Left forelimb (tissue), 1 donor: Measurements from ENCODE around the gene GNE.
"Not testable (repeated sequence)": the region's sequence is repeated elsewhere in the genome, so short reads cannot be mapped to it uniquely, and the experiment has no call there.

Experiments
- DNase-seq: peaks from one replicate; pipeline ENCODE4 v3.0.0-alpha.2; 2018; ENCODE audit warnings: low spot score

Gene GNE

DNA sequence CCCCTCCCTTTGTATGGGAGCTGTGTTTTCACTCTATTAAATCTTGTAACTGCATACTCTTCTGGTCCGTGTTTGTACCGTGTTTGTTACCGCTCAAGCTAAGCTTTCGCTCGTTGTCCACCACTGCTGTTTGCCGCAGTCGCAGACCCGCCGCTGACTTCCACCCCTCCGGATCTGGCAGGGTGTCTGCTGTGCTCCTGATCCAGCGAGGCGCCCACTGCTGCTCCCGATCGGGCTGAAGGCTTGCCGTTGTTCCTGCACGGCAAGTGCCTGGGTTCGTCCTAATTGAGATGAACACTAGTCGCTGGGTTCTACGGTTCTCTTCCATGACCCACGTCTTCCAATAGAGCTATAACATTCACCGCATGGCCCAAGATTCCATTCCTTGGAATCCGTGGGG lies 6.6 kb upstream of the GNE start:
- no peak for DNase-seq

DNA sequence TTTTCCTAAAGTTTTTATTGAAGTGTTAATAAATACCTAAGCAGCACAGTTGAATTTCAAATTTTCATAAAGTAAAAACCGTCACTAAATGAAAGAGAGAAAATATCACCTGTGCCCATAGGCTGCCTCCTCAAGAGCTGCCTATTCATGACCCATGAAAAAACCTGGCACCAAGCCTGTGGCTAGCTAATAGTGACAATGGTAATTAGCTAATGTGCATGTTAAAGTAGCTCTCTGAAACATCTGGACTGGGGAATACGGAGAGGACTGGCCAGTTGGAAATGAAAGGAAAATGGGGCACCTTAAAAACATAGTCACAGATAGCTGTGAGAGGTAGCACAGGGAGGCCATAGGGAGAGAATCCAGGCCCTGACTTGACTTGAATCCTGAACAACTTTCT lies 5.4 kb upstream of the GNE start:
- DNase-seq: no peak

DNA sequence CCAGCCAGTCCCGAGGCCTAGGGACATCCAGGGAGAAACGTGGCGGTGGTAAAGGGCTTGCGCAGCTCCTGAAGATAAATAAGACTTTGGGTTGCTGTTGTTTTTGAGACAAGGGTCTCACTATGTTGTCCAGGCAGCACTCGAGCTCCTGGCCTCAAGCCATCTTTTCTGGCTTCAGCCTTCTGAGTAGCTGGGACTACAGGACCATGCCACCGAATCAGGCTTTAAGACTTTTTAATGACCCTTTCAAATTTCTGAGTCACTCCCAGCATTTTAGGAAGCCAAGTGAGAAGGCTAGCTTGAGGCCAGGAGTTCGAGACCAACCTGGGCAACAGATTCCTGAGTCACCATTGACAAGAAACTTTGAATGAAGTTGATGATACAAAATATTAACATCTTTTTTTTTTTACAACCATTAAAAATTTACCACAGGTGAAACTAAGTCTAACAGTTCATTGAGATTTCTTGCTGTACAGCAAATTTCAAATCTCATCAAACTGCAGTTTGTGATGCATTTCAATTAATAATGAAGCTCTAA lies 817 bp upstream of the GNE start:
- no peak for DNase-seq

DNA sequence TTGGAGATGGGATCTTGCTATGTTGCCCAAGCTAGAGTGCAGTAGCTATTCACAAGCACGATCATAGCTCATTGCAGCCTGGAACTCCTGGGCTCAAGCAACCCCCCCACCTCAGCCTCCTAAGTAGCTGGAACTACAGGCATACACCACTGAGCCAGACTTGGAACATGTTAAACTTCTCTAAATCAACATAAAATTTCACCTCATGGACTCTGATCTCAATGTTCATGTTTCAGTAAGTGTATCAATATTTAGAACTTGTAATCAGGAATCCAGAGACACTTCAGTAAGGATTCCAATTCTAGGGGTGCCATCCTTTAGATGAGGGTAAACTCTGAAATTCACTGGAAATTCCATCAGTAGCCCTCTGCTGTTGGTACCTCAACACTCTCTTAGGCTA lies 6.8 kb downstream of the GNE start:
- no peak for DNase-seq

DNA sequence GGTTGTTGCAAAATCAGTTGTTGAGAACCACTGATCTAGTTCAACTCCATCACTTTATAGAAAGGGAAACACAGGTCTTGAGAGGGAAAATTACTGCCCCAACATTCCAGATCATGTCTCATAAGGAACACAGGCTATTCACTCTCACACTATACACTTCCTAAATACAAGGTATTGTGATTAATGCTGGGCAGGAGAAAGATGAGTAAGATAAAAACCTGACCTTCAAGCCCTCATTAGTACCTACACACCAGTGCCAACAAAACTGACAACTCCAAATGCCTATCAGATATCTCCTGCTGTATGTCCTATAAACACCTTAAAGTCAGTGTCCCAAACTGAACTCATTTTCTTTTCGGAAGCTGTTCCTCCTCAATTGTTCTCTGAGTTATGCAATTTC lies 8.2 kb downstream of the GNE start:
- DNase-seq: no peak

DNA sequence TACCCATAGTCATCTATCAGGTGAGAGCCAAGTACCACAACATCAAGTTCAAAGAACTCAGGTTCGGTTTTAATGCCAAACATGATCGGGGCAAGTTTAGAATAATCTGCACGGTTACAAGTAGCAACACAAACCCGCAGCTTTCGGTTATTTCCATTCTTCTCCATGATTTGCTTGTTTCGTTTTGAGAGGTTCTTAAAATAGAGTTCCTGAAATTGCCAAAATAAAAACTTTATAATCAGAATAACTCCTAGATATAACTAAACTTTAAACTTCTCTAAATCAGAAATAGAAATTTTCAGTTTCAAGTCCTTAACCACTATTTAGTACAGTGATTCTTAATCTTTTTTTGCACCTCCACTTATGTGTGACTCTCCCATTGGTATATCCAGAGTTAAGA lies 9.1 kb downstream of the GNE start:
- DNase-seq: no peak

DNA sequence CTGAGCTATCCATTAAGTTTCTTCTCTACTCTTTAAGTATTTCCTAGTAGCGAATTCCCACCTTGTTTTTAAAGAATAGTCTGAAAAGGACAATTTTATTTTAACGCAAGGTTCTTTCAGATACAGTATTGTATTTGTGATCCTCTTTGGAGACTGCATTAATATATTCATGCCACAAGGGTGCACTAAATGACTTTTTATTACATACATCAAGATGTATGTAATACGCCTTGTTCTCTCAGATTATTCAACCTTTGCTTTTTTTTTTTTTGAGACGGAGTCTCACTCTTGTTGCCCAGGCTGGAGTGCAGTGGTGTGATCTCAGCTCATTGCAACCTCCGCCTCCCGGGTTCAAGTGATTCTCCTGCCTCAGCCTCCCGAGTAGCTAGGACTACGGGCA lies 10.2 kb downstream of the GNE start:
- DNase-seq: not testable (repeated sequence)

DNA sequence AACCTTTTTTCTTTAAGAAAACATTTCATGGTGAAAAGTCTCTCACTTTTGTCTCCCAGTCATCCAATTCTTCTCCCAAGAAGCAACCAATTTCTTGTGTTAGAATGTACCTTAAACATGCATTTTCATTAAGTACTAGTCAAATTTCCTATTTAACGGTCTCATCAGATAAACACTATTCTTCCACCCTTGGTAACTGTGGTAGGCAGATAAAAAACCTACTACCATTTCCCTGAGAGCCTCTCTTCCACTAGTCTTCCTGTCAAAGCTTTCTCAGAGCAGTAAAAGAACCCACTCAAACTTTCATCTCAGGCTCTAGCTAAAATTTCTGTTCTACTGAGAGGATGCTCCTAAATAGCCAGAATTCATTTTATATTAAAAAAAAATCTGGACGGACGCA lies 10.9 kb downstream of the GNE start:
- no peak for DNase-seq

DNA sequence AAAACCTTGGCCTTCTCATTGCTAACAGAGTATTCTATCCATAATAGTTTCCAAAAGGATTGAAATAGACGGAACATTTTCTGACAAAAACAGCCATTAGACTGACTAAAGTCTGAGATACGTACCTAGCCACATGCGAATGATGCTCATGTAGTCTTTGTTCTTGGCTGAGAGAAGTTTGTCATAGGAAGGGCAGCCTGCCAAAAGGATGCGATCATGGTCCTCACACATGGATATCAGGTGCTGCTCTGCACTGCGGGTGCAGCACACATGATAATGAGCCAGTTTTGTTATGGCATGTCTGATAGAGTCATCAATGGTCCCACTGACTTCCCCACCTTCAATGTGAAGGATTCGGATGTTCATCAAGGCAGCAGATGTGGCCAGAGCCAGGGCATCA lies 12.3 kb downstream of the GNE start:
- DNase-seq: no peak

DNA sequence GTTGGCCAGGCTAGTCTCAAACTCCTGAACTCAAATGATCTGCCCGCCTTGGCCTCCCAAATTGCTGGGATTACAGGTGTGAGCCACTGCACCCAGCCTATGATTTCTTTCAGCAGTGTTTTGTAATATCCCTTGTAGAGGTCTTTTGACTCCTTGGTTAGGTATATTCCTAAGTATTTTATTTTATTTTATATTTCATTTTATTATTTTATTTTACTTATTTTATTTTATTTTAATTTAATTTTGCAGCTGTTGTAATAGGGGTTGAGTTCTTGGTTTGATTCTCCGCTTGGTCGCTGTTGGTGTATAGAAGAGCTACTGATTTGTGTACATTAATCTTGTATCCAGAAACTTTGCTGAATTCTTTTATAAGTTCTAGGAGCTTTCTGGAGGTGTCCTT lies 18.6 kb downstream of the GNE start:
- not testable (repeated sequence) for DNase-seq

DNA sequence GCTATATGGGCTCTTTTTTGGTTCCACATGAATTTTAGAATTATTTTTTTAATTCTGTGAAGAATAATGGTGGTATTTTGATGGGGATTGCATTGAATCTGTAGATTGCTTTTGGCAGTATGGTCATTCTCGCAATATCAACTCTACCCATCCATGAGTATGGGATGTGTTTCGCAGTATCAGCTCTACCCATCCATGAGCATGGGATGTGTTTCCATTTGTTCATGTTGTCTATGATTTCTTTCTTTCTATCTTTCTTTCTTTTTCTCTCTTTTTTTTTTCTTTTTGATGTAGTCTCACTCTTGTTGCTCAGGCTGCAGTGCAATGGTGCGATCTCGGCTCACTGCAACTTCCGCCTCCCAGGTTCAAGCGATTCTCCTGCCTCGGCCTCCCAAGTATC lies 19.0 kb downstream of the GNE start:
- DNase-seq: not testable (repeated sequence)

DNA sequence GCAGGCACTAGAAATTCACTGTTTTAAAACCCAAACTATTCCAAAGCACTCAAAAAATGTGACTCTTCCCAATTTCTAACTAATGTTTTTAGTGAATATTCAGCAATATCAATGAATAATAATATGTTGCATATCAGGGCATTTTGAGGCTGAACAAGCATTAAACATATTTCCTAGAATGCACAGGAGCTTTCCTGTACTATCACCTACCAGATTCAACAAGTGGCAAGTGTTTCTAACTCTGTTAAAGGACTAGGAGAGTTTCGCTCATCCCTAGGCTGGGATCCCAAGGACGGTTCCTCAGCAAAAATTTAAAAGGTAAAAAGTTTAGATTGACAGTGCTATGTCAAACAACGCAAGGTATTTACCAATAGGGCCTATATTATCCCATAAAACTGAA lies 21.0 kb downstream of the GNE start:
- DNase-seq: no peak

DNA sequence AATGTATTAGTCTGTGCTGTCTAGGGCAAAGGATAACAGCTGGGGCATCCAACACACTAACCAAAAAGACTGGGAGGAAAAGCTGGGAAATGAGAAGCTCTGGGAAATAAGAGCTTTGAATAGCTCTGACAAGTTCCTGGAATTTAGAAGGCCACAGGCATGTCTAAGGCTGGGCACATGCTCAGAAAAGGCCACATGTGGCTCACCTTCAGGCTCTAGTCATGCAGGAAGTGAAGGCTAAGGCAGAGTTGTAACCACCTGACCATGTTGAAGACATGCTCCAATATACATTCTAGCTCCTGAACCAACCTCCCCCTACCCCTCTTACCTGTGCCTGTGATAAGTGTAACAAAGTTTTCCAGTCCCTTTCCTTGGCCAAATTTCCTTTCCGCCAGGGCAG lies 35.8 kb downstream of the GNE start:
- DNase-seq: no peak

DNA sequence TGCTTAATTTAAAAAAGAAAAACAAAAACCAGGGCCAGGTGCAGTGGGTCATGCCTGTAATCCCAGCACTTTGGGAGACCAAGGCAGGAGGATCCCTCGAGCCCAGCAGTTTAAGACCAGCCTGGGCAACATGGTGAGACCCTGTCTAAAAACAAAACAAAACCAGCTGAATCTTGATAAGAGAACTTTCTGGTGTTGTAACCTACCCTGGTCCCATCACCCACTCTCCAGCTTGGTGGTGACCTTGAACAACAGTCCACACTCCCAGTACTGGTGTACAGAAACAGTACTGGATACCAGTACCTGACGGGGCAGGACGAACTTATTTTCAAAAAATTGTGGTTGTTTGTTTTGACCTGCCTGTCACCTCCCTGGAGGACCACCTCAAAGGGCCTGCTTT lies 36.6 kb downstream of the GNE start:
- DNase-seq: no peak

DNA sequence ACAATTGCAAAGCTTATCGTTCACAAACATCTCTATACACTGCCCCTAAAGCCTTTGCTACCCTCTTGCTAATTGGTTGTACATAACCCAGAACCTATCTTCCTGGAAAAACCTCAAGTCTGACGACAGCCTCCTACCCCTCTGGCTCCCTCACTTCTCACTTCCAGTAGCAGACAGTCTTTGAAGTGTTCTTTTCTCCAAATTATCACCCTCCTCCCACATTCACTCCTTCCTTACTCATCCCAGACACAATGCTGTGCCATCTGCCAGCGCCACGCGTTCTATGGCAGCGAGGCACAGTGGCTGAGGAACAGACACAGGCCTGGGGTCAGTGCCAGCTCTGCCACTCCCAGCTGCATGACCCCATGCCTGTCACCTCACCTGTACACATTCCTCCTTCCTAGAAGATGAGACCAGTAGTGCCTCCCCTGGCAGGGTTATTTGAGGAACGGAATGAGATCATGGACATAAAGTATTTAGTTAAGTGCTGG lies 39.8 kb downstream of the GNE start:
- no peak for DNase-seq

DNA sequence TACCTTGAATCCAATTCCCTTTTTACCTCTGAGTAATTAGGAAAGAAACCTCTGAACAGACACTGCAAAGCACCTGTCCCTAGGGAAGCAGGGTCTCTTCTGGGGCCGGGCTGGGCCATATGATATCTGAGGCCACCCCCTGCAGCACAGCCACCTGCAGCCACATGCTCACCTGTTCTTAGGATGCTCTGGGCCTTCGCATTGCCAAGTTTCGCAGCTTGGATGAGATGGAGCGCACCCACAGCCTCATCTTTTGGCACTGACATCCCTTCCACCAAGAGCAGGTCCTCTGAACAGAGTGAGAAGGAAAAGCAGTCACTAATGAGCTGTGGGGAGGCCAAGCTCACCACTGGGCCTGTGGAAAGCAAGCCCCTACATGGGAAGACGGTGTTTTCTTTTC lies 40.2 kb downstream of the GNE start:
- DNase-seq: no peak

DNA sequence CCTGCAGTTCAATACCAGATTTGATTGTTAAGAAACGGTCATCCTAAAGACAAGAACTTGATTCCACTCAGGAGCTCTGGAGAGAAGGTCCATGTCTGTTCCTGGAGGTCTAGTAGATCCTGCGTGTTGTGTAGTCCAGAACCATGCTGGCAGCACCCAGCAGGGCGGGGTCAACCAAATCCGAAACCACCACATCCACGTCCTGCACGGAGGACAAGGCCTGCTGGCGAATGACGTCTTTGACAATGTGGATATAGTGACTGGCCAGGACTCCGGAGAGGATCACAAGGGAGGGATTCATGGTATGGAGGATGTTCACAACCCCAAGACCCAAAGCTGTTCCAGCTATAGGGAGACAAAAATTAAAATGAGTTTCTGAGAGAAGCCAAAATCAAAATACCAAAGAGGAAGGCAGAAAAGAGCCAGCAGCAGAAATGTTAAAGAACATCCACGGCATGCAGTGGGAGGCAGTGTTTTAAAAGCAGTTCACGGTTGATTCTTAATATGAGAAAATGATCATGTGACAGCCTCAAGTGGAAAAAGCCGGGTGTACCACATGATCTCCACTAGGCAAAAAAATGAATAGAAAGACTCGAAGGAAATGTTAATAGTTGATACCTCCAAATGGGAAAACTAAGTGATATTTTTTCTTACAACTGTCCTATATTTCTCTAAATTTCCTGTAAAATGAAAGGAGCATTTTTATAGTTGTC lies 40.8 kb downstream of the GNE start:
- DNase-seq: no peak

DNA sequence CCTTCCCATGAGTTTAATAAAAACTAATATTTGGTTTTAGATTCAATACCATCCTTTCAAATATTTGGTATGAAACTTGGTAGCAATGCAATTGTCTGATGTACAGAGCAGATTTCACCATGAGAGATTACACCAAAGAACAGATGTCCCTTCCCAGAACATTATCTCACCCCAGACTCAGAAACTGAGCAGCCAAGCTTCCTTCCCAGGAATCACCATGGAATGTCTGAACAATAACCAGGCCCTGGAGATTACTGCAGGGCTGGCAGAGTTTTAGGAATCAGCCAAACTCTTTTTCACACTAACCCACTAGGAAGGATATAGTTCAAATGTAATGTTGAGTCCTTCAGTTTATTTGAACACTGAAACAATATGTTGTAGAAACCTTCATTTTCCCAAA lies 43.7 kb downstream of the GNE start:
- DNase-seq: no peak

DNA sequence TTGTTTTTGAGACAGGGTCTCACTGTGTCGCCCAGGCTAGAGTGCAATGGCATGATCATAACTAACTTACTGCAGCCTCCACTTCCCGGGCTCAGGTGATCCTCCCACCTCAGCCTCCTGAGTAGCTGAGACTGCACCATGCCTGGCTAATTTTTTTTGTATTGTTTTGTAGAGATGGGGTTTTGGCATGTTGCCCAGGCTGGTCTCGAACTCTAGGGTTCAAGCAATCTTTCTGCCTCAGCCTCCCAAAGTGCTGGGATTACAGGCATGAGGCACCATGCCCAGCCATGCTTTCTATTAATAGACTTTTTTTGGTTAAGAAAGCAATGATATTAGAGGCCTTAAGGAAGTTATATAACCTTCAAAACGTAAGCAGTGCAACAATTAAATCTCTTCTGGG lies 44.3 kb downstream of the GNE start:
- no peak for DNase-seq

DNA sequence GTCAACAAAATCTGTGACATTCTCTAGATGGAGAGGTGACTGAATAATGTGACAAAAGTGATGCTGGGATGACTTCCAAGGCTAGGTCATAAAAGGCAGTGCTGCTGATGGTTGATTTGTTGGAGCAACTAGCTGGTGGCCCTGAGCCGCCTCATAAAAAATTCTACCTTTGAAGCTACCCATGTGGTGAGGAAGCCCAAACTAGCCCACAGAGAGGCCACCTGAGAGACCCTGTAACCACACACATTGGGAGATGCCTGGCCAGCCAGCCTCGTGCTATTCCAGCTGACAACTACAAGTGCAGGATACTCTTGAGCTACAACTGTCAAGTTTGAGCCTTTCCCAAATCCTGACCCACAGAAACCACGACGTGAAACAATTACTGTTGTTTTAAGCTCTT lies 44.9 kb downstream of the GNE start:
- no peak for DNase-seq

DNA sequence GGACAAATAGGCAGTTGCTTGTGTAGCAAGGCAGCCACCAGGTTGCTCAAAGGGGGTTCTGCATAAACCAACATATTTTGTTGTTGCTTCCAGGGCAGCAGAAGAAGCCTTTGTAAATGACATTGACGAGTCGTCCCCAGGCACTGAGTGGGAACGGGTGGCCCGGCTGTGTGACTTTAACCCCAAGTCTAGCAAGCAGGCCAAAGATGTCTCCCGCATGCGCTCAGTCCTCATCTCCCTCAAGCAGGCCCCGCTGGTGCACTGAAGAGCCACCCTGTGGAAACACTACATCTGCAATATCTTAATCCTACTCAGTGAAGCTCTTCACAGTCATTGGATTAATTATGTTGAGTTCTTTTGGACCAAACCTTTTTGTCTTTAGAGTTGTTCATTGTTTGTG lies 46.7 kb downstream of the GNE start:
- DNase-seq: no peak

DNA sequence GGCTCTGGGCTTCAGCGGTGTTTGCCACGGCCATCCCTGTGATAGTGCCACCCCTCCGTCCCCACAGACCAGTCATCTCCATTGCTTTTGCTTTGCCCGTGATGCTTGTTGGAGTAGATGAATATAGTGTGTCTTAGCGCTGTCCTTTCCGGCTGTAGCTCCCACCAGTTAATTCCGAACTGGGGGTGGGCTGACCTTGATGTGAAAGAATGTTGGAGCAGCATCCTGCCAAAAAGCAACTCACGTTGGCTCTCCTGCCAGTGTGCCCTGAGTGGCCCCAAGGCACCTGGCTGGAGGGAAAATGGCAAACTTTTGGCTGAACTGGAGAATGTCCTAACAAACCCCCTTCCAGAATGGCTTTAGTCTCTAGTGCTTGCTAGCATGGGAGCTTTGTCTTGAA lies 47.5 kb downstream of the GNE start:
- no peak for DNase-seq

DNA sequence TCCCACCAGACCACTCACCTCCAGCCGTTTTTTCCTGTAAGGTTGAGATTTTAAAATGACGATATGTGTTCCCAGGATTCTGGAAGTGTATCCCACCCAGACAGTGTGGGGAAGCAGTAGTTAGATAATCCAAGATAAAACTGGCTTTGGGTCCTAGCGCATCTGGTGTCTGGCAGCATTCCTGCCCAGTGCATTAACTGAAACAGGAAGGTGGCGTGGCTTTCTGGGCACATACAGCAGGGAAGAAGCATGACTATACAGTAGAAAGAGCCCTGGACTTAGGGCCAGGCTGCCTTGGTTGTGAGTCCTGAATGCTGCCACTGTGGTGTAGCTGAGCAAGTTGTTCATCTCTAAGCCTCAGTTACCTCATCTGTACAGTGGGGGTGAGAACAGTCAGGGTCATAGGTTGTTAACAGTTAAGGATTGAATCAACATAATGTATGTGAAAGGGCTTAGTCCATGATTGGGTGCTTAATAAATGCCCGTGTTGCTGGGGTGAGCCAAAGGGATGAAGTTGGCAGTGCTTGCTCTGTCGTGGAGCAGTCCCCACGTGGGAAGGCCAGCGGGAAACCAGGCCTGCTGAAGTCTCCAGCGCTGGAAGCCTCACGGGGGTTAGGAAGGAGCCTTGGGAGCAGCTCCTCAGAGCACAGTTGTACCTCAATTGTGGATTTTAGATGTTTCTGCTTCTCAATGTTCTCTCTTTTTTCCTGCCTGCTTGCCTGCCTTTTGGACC lies 49.6 kb downstream of the GNE start:
- no peak for DNase-seq
